OCI-M2 (cell line): ENCODE results near the gene LACTBL1.

Source experiments
- DNase-seq: peaks from one replicate; lab custom pipeline; 2025; ENCODE audit not compliant: unreplicated experiment; lab: John Stamatoyannopoulos, UW

LACTBL1 gene

GRCh38 chr1:22914156-22914555, 58.5 kb downstream of the LACTBL1 start:
- no peak for DNase-seq

- no peak for DNase-seq
Measured at GRCh38 chr1:22913421-22914141, 59.1 kb downstream of the LACTBL1 start.

GRCh38 chr1:22912311-22912710, 60.4 kb downstream of the LACTBL1 start:
- DNase-seq = no peak

DNA sequence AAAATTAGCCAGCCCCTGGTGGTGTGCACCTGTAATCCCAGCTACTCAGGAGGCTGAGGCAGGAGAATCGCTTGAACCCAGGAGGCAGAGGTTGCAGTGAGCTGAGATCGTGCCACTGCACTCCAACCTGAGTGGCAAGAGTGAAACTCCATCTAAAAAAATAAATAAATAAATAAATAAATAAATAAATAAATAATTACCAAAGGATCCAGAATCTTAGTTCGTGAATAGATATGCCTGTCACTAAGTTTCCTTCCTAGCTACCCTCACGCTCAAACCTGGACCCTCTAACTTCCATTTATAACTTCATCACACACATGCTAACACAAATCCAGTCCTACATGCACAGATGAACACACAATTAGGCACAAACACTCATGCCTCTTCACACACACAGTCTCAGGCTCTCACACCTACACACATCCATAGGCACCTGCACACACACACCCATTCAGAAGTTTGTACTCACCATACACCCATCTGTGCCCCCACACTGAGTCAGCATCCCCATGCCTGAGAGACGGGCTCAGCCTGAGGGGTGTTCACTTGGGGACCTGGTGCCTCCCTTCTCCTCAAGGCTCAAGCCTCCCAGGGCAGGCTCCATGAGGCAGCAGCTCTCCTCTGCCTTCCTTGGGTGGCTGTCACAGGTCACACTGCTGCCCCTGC, 61.5 kb downstream of the LACTBL1 start:
- no peak for DNase-seq

GRCh38 chr1:22910286-22910685, 62.4 kb downstream of the LACTBL1 start:
- DNase-seq = no peak

GRCh38 chr1:22908880-22909426, 63.7 kb downstream of the LACTBL1 start:
- no peak for DNase-seq

GRCh38 chr1:22907528-22907927, 65.1 kb downstream of the LACTBL1 start:
- no peak for DNase-seq

GRCh38 chr1:22906968-22907367, 65.7 kb downstream of the LACTBL1 start:
- DNase-seq = no peak

DNA sequence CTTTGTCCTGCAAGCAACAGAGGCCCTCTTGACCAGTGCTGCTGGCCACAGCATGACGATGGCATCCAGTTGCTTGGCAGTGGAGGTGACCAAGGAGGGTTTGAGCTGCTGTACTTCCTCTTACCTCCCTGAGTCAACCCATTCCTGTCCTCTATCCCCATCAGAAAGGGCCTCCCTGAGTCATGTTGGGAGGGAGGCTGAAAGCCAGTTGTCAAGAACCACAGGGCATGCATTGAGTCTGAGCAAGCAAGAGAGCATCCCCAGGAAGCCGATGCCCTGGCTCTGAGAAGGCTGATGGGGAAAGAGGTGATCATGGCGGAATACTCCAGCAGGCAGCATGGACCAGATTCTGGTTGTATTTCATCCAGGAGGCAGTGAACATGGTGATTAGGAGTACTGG, 69.6 kb downstream of the LACTBL1 start:
- no peak for DNase-seq
